Caco-2 (cell line): Measurements from ENCODE around the gene FAM78A. TPM values are rescaled to one million over a fixed set of nuclear protein-coding genes. Genes with fewer than 3 reads are reported as not detected.

Experiments used
- BruUV-seq: library from RNA; stranded (reverse); fragments of 400-500 nt; replicated peaks from 2 replicates; lab custom pipeline; 2021; lab: Mats Ljungman, UMichigan
- CTCF ChIA-PET: fragments of 300-600 bp; sonication (Branson Sonifier 250); formaldehyde crosslinking; loops from one replicate; lab custom pipeline; 2022; ENCODE audit warnings: antibody characterized with exemption; lab: Charles Lee
- POLR2A ChIA-PET: fragments of 300-600 bp; sonication (Branson Sonifier 250); formaldehyde crosslinking; loops from one replicate; lab custom pipeline; 2022; ENCODE audit warnings: antibody characterized with exemption; lab: Charles Lee
- DNase-seq, 2 experiments: peaks; one replicate each; pipeline versions ENCODE4 v3.0.0 to v3.0.0-alpha.2; 2020 to 2022
- H3K27me3 ChIP-seq: replicated peaks from 2 replicates; pipeline ENCODE4 v1.6.0; 2011; ENCODE audit warnings: low read length; ENCODE audit not compliant: control insufficient read depth, insufficient read depth
- H3K36me3 ChIP-seq: 2 replicates; pipeline ENCODE4 v1.5.1; 2011; ENCODE audit warnings: low read length; ENCODE audit not compliant: control insufficient read depth, insufficient read depth
- H3K4me1 ChIP-seq: fragments of 250-450 bp; sonication (Bioruptor Pico); 2 replicates; pipeline ENCODE4 v1.5.1; 2020; ENCODE audit warnings: mild to moderate bottlenecking
- H3K4me3 ChIP-seq: 2 replicates; pipeline ENCODE4 v1.5.1; 2011; ENCODE audit warnings: low read depth, mild to moderate bottlenecking, control low read depth, low read length
- H3K9me3 ChIP-seq: fragments of 250-450 bp; sonication (Bioruptor Pico); 2 replicates; pipeline ENCODE4 v1.5.1; 2020; ENCODE audit warnings: mild to moderate bottlenecking, moderate library complexity
- H3K27ac Mint-ChIP-seq: one replicate; pipeline ENCODE4 v1.8.0; 2022; ENCODE audit warnings: mixed read lengths; ENCODE audit not compliant: unreplicated experiment
- H3K27me3 Mint-ChIP-seq: one replicate; pipeline ENCODE4 v1.8.0; 2022; ENCODE audit warnings: mixed read lengths; ENCODE audit not compliant: insufficient read depth, unreplicated experiment
- H3K36me3 Mint-ChIP-seq: one replicate; pipeline ENCODE4 v1.8.0; 2022; ENCODE audit warnings: mild to moderate bottlenecking, mixed read lengths; ENCODE audit not compliant: insufficient read depth, unreplicated experiment
- H3K4me1 Mint-ChIP-seq: one replicate; pipeline ENCODE4 v1.8.0; 2022; ENCODE audit warnings: low read depth, mixed read lengths; ENCODE audit not compliant: unreplicated experiment
- H3K4me3 Mint-ChIP-seq: one replicate; pipeline ENCODE4 v1.8.0; 2022; ENCODE audit warnings: mild to moderate bottlenecking, moderate library complexity, mixed read lengths; ENCODE audit not compliant: unreplicated experiment
- H3K9me3 Mint-ChIP-seq: one replicate; pipeline ENCODE4 v1.8.0; 2022; ENCODE audit warnings: mixed read lengths; ENCODE audit not compliant: unreplicated experiment
- CTCF ChIP-seq, 2 experiments: fragments of 200-600 bp in 1 of 2; IDR thresholded peaks; 1 replicate in 1 of 2; 2 replicates in 1 of 2; pipeline versions ENCODE4 v1.5.1 to v1.8.0; 2011 to 2022; ENCODE audit warnings: antibody characterized with exemption in 1 of 2, control low read depth in 1 of 2, inconsistent platforms in 1 of 2, low read depth in 1 of 2, low read length in 1 of 2, mild to moderate bottlenecking in 1 of 2, moderate library complexity in 1 of 2; ENCODE audit not compliant: insufficient read depth in 1 of 2, severe bottlenecking in 1 of 2, unreplicated experiment in 1 of 2
- intact Hi-C: fragments of 100-400 bp; cut with micrococcal nuclease; formaldehyde crosslinking; loops from one replicate; pipeline ENCODE4 v1.10.0; 2022; ENCODE audit not compliant: unreplicated experiment
- total RNA-seq: library from RNA; stranded (reverse); gene quantifications from 2 replicates; pipeline ENCODE4 v1.2.3, GENCODE V29; 2022

Gene FAM78A
- total RNA-seq, 1 experiment from 2014 or later, result 0.70 TPM

GRCh38 chr9:131302244-131303075 is 26.1 kb upstream of the FAM78A start:
- Histone ChIP-seq H3K27me3 (no peaks in the 10 kb centered on the region), H3K9me3 (no peaks in the 10 kb centered on the region), H3K36me3 (no peaks in the 10 kb centered on the region), H3K4me1 (0 out of 2 replicates have a peak, but pooled peaks cover 7% of the 10 kb centered on the region), H3K4me3 (no peak overlapping the region)
- TF ChIP-seq CTCF (IDR thresholded peaks at IDR 0.05; ENCODE audit: insufficient read depth in 1 of 2, low read depth in 1 of 2, low read length in 1 of 2, severe bottlenecking in 1 of 2, unreplicated experiment in 1 of 2), result no peak
- intact Hi-C loops, result no loop called here
- BruUV-seq, result no TSS peak
- Mint-ChIP-seq H3K4me1 (peaks cover 7% of the 10 kb centered on the region), H3K9me3 (no peaks in the 10 kb centered on the region), H3K27me3 (no peaks in the 10 kb centered on the region), H3K27ac (no peak overlapping the region), H3K4me3 (no peak overlapping the region), H3K36me3 (no peaks in the 10 kb centered on the region)
- no peak for DNase-seq
- POLR2A ChIA-PET, result no interaction called here
- CTCF ChIA-PET, result no interaction called here

GRCh38 chr9:131300444-131300843 is 24.1 kb upstream of the FAM78A start:
- H3K27ac Mint-ChIP-seq, result no peak overlapping the region
- ChIA-PET CTCF (interaction anchor here (0.6 kb wide), 1 partner anchor 50 kb away, joined by 5 read pairs; no protein-coding TSS in a partner anchor), POLR2A (no interaction called here)
- no peak overlapping the region for H3K4me3 Mint-ChIP-seq
- H3K4me1 ChIP-seq, result 0 out of 2 replicates have a peak, but pooled peaks cover 7% of the 10 kb centered on the region
- H3K4me3 ChIP-seq, result no peak overlapping the region
- no peaks in the 10 kb centered on the region for H3K36me3 ChIP-seq
- no peaks in the 10 kb centered on the region for H3K27me3 Mint-ChIP-seq
- no TSS peak for BruUV-seq
- H3K36me3 Mint-ChIP-seq, result no peaks in the 10 kb centered on the region
- TF ChIP-seq CTCF (IDR thresholded peaks at IDR 0.05; ENCODE audit: insufficient read depth in 1 of 2, low read depth in 1 of 2, low read length in 1 of 2, severe bottlenecking in 1 of 2, unreplicated experiment in 1 of 2), result no peak
- H3K27me3 ChIP-seq, result no peaks in the 10 kb centered on the region
- H3K9me3 ChIP-seq, result no peaks in the 10 kb centered on the region
- intact Hi-C loops, result no loop called here
- no peak for DNase-seq
- no peaks in the 10 kb centered on the region for H3K9me3 Mint-ChIP-seq
- peaks cover 7% of the 10 kb centered on the region for H3K4me1 Mint-ChIP-seq

DNA sequence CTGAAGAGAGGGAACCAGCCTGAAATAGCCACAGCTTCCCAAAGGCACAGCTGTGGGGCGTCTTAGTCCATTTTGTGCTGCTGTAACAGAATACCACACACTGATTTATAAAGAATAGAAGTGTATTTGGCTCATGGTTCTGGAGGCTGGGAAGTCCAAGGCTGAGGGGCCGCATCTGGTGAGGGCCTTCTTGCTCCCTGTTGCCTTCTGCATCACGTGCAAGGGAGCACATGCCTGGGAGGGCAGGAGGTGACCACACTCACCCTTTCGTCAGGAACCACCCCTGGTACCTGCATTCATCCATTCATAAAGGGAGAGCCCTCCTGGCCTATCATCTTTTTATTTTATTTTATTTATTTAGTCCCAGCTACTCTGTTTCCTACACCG is 23.6 kb upstream of the FAM78A start:
- H3K9me3 ChIP-seq, result no peaks in the 10 kb centered on the region
- no peaks in the 10 kb centered on the region for H3K36me3 ChIP-seq
- no peaks in the 10 kb centered on the region for H3K27me3 ChIP-seq
- Mint-ChIP-seq H3K4me3 (no peak overlapping the region), H3K36me3 (no peaks in the 10 kb centered on the region), H3K9me3 (no peaks in the 10 kb centered on the region), H3K27me3 (no peaks in the 10 kb centered on the region), H3K27ac (no peak overlapping the region), H3K4me1 (peaks cover 7% of the 10 kb centered on the region)
- intact Hi-C loops, result no loop called here
- ChIA-PET POLR2A (no interaction called here), CTCF (no interaction called here)
- H3K4me3 ChIP-seq, result no peak overlapping the region
- BruUV-seq, result no TSS peak
- no peak for DNase-seq
- TF ChIP-seq CTCF (IDR thresholded peaks at IDR 0.05; ENCODE audit: insufficient read depth in 1 of 2, low read depth in 1 of 2, low read length in 1 of 2, severe bottlenecking in 1 of 2, unreplicated experiment in 1 of 2), result no peak
- H3K4me1 ChIP-seq, result 0 out of 2 replicates have a peak, but pooled peaks cover 5% of the 10 kb centered on the region
